Stimulated activated CD4-positive, alpha-beta T cell treated with anti-CD3 and anti-CD28 coated beads, Interleukin-1b, Interleukin-23, amount 100 ng/mL, for 48 hours (primary cell): ENCODE measurements around the gene DPYSL3.
"Not testable (repeated sequence)": the region's sequence is repeated elsewhere in the genome, so short reads cannot be mapped to it uniquely, and the experiment has no call there.

Experiments
- DNase-seq: peaks from one replicate; pipeline ENCODE4 v3.0.0-alpha.2; 2020

The DPYSL3 gene

DNA sequence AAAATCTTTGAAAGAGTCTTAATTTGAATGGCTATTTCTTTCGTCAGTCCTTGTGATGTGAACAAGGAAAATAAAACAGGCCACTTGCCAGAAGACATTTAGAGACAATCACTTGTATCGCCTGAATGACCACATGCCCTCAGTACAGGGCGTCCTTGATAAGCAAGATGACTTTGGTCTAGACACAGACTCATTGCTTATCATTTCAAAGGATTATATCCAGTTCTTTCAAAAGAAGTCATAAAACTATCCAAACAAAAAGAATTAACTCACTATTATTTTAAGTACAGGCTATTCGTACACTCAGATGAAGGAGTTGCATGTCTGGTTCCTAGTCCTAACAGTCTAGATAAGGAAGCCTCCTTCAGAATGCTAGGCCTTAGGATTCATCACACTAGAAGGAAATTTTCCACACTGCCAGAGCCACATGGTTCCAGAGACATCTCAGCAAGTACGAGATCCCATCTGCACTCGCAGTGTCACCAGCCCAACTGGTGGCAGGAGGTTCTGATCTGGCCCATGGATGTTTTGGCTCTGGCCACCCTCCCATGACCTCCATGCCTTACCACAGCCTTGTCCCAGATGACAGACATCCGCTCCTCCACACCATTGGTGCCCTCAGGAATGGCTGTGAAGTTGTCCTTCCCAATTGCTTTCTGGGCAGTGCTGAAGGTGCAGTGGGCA, 109.6 kb downstream of the DPYSL3 start:
- no peak for DNase-seq

DNA sequence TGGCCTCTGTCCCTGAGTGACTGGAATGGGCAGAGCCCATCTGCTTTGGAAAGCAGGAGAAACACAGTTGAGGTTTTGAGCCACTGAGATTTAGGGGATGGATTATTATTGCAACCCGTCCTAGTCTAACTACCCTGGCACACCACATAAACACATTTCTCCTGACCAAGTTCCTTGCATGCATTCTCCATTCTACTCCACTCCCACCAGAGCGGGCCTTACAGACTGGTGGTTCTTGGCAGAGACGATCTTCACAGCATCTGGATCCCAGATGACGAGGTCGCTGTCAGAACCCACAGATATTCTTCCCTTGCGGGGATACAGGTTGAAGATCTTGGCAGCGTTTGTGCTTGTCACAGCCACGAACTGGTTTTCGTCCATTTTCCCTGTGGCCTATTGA, 111.0 kb downstream of the DPYSL3 start:
- DNase-seq, result no peak

GRCh38 chr5:147397616-147398015, 112.3 kb downstream of the DPYSL3 start:
- no peak for DNase-seq

DNA sequence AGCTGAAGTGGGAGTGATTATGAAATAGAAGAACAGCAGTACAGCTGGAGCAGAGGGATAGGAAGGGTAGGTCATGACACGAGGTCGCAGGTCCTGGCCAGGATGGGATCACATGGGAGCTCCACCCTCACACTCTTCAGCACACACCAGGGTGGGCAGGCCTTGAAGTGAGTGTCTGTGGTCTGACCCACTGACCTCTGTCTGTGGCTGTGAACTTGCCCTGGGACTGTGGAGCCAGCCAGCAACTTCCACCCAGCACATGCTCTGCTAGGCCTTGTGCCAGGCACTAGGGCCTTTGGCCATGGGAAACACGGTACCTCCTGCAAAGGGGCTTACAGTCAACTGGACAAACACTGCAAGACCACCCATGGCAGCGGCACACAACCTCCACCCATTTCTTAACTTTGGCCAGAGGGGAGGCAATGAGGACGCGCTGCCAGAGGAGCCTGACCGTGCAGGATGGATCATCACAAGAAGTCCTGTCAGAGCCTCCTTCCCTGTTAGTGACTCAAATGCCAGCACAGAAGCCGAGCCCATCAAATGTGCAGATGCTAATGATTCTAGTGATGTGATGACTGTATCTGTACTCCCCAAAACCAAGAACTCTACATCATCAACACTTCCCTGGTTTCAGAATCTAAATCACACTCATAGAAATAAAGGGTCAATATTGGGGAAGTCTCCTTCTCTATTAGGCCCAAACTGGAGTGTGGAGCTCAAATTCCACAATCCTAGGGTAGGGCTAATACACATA, 113.6 kb downstream of the DPYSL3 start:
- no peak for DNase-seq

- DNase-seq, result no peak
Observed at GRCh38 chr5:147393874-147394672, 115.8 kb downstream of the DPYSL3 start.

GRCh38 chr5:147391781-147392180, 118.1 kb downstream of the DPYSL3 start:
- DNase-seq, result no peak

GRCh38 chr5:147390654-147391225, 119.1 kb downstream of the DPYSL3 start:
- DNase-seq, result no peak

GRCh38 chr5:147388184-147389108, 121.4 kb downstream of the DPYSL3 start:
- no peak for DNase-seq

GRCh38 chr5:147387109-147387508, 122.8 kb downstream of the DPYSL3 start:
- DNase-seq, result no peak

DNA sequence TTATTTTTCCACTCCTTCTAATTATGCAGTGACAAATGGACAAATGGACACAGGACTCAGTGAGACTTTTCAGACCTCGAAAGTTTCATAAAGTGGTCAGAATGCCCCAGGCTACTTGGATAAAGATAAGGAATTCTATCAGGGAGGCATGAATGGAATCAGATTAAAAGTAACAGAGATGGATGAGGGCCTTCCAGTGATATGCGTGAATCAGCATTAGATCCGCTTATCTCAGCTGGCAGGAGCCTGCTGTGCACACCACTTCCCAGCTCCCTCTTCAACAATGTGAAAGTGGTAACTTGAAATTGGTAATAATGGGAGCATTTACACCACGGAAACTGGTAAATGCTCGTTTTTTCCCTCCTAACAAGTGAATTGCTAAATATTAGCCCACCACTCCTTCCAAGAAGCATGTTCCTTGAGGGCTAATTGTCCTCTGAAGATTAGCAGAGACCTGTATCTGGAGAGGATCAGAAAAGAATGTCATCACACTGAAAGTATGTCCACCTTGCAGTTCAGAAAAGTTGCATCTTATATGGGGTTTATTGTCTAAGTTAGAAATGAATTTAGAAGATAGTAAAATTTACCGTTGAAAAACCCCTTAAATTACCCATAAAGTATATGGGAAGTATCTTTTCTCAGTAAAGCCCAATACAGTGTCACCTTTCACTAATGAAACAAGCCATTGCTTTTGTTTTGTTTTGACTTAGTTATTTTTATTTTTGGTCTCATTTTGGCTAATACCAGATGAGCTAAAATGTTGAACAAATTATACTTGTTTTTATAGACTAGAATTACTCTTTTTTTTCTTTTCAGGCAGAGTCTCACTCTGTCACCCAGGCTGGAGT, 125.3 kb downstream of the DPYSL3 start:
- DNase-seq, result no peak

DNA sequence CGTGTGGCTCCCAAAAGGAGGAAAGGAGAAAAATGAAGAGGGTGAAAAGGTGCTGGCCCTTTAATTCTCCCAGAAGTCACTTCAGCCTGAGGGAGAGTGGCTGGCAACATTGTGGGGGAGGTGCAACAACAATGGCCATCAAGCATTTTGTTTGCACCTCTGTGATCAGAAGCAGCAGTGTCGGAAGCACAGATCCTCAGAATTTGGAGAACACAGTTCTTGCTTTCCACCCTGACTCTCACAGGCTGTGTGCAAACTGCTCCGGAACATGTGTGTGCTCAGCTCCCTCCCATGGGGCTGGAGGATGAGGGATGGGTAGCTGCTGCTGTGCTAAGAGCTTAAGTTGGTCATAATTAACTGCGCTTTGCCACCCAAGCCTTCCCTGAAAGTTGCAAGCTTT, 127.1 kb downstream of the DPYSL3 start:
- DNase-seq, result no peak

DNA sequence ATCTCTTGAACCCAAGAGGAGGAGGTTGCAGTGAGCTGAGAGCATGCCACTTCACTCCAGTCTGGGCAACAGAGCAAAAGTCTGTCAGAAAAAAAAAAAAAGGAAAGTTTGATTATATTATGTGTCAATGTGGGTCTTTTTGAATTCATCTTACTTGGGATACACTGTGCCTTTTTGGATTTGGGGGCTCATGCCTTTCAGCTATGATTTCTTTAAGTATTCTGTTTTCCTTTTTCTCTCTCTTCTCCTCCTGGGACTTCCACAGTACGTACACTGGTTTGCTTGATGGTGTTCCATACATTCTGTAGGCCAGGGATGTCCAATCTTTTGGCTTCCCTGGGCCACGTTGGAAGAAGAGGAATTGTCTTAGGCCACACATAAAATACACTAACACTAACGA, 128.3 kb downstream of the DPYSL3 start:
- no peak for DNase-seq

DNA sequence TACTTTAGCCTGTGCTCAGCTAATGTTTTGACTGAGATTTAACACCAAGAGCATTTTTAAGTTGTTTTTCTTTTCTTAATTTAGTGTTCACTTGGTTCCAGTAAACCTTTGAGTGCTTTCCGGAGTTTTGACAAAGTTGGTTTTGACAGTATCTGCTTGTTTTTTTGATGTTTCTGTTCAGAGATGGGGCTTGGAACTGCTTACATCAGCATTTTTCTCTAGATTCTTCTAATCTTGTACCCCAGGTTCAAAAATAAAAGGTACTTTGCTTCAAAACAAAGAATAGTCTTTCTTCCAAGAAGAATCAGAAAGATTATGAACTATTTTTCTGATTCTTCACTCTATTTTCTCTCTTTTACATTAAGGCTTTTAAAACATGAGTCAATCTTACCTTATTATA, 132.2 kb downstream of the DPYSL3 start:
- DNase-seq, result no peak

DNA sequence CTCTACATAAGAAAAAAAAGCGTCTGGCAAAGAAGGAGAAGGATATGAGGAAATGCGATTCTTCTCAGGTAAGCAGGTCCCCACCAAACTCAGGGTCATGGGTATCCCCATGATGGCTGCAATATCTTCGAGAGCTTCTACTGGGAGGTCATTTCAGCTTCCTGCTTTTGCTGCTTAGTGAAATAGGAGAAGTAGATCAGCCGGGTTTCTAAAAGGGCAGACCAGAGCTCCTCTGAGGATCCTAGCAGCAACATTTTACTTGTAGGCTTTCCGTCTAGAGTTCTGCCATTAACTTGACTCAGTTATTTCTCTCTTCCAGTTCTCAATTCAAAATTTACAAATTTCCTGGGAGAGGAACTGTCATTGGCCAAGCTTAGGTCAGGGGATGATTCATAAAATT, 134.7 kb downstream of the DPYSL3 start:
- no peak for DNase-seq

DNA sequence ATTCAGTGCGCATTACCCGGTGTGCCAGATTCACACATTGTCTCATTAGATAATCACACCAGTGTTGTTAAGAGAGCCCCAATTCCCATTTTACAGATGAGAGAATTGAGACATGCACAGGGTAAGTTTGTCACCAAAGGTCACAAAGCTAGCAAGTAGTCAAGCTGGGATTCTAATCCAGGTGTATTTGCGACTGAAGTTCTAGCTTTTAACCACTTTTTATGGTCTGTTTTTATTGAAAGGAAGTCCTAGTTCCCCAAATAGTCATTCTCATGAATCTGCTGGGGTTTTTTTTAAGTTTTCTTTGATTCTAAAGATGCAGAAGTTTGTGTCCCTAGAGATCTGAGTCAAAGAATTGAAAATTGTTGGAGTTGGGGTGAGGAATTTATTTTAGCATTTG, 136.5 kb downstream of the DPYSL3 start:
- DNase-seq, result no peak

- DNase-seq, result no peak
Observed at GRCh38 chr5:147372191-147372590, 137.7 kb downstream of the DPYSL3 start.

DNA sequence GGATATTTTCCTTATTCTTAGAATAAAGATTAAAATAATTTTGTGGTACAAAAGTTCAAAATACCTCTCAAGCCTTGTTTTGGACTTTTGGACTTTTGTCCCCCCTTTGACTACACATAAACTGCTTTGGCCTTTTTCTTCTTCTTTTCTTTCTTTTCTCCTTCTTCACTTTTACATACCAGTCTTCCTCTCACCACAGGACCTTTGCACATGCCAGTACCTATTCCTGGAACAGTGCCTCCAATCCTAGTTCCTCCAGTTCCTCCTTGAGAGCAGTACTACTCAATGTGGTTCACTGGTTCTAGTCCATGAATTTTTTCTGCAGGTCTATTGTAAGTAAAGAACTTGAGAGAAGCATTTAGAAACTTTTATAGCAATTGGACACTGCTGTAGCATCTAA, 138.6 kb downstream of the DPYSL3 start:
- no peak for DNase-seq

- no peak for DNase-seq
Observed at GRCh38 chr5:147369742-147370374, 140.0 kb downstream of the DPYSL3 start.

GRCh38 chr5:147367381-147367780, 142.5 kb downstream of the DPYSL3 start:
- not testable (repeated sequence) for DNase-seq

DNA sequence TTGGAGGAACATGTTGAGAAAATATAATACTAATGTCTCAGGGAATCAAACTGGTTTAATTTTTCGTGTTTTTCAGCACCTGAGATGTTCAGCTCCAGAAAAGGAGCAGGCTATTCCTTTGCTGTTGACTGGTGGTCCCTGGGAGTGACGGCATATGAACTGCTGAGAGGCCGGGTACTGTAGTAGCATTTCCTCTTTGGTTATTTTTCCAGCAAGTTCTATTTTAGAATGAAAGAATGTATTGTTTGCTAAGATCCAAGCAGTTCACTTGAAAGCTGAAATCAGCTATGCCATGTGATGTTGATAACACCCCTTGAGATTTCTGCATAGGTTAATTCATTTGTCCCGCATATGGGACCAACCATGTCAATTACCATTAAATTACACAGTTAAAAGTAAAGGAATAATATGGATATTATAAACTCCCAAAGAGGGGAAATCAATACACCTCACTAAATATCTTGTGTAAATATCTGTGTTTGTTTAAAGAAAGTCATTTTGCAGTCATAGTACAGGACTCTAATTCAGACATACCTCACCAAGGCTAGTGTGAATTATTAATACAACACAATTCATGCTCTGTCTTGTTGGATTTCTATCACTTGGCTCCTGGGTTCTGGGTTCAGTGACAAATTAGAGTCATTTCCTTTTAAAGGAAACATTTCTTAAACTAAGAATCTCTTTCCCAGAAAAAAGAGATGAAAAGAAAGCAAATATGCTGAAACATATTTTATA, 148.3 kb downstream of the DPYSL3 start:
- no peak for DNase-seq
